ENCODE measurements around the gene MICAL2. TPM values are rescaled to one million over a fixed set of nuclear protein-coding genes. Genes with fewer than 3 reads are reported as not detected.

MICAL2 gene
- total RNA-seq, 4 donors from 2014 or later, result 109 to 197 (median 183) TPM

- no peak for TF ChIP-seq CTCF (IDR thresholded peaks at IDR 0.05)
- TF ChIP-seq POLR2A (IDR thresholded peaks at IDR 0.05), result no peak
- no peak for DNase-seq
- no peak overlapping the region for H3K27ac ChIP-seq
- no peaks in the 10 kb centered on the region for H3K27me3 ChIP-seq
- H3K9me3 ChIP-seq, result no peaks in the 10 kb centered on the region
- H3K4me3 ChIP-seq, result no peak overlapping the region
- H3K36me3 ChIP-seq, result no peaks in the 10 kb centered on the region
- H3K4me1 ChIP-seq, result peaks cover 0 to 10% (median 4%) of the 10 kb centered on the region in 4 donors
Measured at GRCh38 chr11:12106501-12106900, 3.9 kb upstream of the MICAL2 start.

- Histone ChIP-seq H3K36me3 (no peaks in the 10 kb centered on the region), H3K9me3 (no peaks in the 10 kb centered on the region), H3K4me3 (no peak overlapping the region), H3K27ac (peak overlapping the region in 1 of 4 donors; percentile 96), H3K27me3 (no peaks in the 10 kb centered on the region), H3K4me1 (peaks cover 0 to 32% (median 5%) of the 10 kb centered on the region in 4 donors)
- TF ChIP-seq POLR2A (IDR thresholded peaks at IDR 0.05) (no peak), CTCF (IDR thresholded peaks at IDR 0.05) (no peak)
- no peak for DNase-seq
Measured at GRCh38 chr11:12108875-12109453, 1.4 kb upstream of the MICAL2 start.

GRCh38 chr11:12109591-12110196 is 696 bp upstream of the MICAL2 start:
- H3K36me3 ChIP-seq, result no peaks in the 10 kb centered on the region
- TF ChIP-seq POLR2A (IDR thresholded peaks at IDR 0.05) (no peak), CTCF (IDR thresholded peaks at IDR 0.05) (no peak)
- peak in 1 of 3 donors; percentile 68 for DNase-seq
- H3K27ac ChIP-seq, result peak overlapping the region; percentile 71 to 96 (median 86)
- H3K4me1 ChIP-seq, result peaks cover 0 to 34% (median 5%) of the 10 kb centered on the region in 4 donors
- peak overlapping the region; percentile 59 to 79 (median 63) for H3K4me3 ChIP-seq
- no peaks in the 10 kb centered on the region for H3K9me3 ChIP-seq
- H3K27me3 ChIP-seq, result no peaks in the 10 kb centered on the region

GRCh38 chr11:12110714-12111548 is 541 bp downstream of the MICAL2 start:
- no peaks in the 10 kb centered on the region for H3K9me3 ChIP-seq
- H3K27ac ChIP-seq, result peak overlapping the region; percentile 71 to 96 (median 86)
- peak in 1 of 3 donors; percentile 57 for DNase-seq
- H3K4me1 ChIP-seq, result peaks cover 0 to 34% (median 5%) of the 10 kb centered on the region in 4 donors
- H3K36me3 ChIP-seq, result no peaks in the 10 kb centered on the region
- no peaks in the 10 kb centered on the region for H3K27me3 ChIP-seq
- H3K4me3 ChIP-seq, result peak overlapping the region; percentile 59 to 79 (median 63)
- TF ChIP-seq POLR2A (IDR thresholded peaks at IDR 0.05) (peak; percentile 18 to 32), CTCF (IDR thresholded peaks at IDR 0.05) (no peak)

- H3K9me3 ChIP-seq, result no peaks in the 10 kb centered on the region
- DNase-seq, result no peak
- H3K27me3 ChIP-seq, result no peaks in the 10 kb centered on the region
- H3K27ac ChIP-seq, result peak overlapping the region; percentile 71 to 96 (median 86)
- H3K36me3 ChIP-seq, result no peaks in the 10 kb centered on the region
- no peak for TF ChIP-seq POLR2A (IDR thresholded peaks at IDR 0.05)
- TF ChIP-seq CTCF (IDR thresholded peaks at IDR 0.05), result no peak
- peak overlapping the region; percentile 59 to 79 (median 63) for H3K4me3 ChIP-seq
- peaks cover 0 to 36% (median 5%) of the 10 kb centered on the region in 4 donors for H3K4me1 ChIP-seq
Measured at GRCh38 chr11:12111549-12112520, 1.4 kb downstream of the MICAL2 start.
